GM19397 (cell line): ENCODE results near the gene VPS54.
"Not testable (repeated sequence)": the region's sequence is repeated elsewhere in the genome, so short reads cannot be mapped to it uniquely, and the experiment has no call there.

Experiments
- ATAC-seq: cut with Tn5 transposase; IDR thresholded peaks from one replicate; pipeline ENCODE4 v1.9.1; 2021; ENCODE audit warnings: mild to moderate bottlenecking, moderate library complexity; ENCODE audit not compliant: unreplicated experiment

Gene VPS54

DNA sequence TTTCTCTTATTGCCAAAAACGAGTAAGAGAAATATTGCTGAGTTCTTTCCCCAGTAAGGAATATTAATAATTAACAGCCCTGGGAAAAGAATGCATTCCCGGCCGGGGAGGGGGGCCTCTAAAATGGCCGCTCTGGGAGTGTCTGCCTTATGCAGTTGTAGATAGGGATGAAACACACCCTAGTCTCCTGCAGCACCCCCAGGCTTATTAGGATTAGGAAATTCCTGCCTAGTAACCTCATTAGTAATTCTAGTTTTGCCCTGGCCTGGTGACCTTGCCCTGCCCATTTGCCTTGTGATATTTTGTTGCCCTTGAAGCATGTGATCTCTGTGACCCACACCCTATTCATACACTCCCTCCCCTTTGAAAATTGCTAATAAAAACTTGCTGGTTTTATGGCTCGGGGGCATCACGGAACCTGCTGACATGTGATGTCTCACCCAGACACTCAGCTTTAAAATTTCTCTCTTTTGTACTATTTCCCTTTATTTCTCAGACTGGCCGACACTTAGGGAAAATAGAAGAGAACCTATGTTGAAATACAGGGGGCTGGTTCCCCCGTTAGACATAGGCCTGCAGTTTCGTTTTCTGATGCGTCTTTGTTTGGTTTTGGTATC lies 22.5 kb downstream of the VPS54 start:
- ATAC-seq = not testable (repeated sequence)

DNA sequence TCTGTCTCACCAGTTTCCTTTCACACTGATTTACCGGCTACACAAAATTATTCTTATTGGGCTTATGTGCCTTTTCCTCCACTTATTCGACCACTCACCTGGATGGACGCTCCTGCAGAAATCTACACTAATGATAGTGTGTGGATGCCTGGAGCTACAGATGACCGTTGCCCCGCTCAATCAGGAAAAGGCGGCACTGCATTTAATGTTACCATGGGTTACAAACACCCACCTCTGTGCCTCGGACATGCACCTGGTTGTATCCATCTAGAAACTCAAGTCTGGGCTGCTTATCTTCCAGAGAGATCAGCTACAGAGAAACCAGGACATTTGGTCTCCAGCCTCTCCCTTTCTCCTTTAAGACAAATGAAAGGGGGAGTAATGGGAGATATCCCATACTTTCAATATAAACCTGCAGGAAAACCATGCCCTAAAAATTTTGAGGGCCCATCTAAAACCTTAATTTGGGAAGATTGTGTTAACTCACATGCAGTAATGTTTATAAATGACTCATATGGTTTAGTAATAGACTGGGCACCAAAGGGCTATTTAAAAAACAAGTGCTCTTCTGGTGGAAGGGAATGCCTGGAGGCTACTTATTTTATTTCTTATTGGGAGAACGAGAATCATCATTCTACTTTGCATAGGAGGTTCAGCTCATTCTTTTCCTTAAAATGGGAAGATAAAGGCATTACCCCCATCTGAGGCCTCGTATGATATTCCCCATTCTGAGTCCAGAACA lies 24.7 kb downstream of the VPS54 start:
- not testable (repeated sequence) for ATAC-seq

DNA sequence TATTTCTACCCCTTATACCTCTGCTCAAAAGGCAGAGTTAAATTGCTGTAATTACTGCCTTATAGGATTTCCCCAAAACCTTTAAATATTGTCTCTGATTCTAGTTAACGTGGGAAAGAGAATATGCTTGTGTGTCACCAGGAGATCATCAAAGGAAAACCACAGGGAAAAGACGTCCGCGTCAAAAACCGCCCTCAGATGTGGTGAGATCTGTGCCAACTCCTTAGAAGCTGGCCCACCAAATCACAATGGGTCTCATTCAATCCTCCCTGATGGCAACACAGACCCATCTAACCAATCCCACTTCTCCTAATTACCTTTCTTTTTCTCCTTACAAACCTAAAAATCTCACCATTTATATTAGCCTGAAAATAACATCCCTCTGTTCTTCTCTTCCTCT lies 25.4 kb downstream of the VPS54 start:
- no peak for ATAC-seq

DNA sequence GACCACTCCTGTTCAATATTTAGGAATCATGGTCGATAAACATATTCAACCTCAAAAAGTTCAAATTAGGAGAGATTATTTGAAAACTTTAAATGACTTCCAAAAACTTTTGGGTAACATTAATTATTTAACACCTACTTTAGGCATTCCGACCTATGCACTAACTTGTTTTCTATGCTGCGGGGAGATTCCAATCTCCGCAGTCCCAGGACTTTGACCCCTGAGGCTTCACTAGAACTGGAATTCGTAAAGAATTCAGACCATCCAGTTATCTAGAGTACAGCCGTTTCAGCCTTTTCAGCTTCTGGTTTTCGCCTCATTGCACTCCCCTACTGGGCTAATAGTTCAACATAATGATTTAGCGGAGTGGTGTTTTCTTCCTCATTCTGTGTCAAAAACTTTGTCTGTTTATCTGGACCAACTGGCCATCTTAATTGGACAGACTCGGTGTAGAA lies 26.1 kb downstream of the VPS54 start:
- not testable (repeated sequence) for ATAC-seq

DNA sequence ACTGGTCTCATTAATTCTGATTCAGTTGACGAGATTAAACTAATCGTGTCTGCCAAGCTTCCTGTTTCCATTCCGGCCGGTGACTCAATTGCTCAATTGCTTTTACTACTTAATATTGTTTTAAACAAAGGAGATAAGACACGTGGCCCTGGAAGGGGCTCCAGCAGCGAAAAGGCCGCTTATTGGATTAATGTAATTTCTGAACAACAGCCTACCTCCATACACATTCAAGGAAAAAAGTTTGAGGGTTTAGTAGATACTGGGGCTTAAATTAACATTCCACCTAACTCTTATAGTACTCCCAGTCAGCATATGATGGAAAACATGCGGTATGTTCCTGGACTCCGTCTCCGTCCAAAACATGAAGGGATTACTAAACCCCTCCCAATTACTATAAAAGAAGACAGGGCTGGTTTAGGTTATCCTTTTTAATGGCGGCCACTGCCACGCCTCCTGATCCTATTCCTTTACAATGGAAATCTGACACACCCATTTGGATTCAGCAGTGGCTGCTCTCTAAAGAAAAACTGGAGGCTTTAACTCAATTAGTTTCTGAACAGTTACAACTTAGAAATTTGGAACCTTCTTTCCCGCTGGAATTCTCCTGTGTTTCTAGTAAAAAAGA lies 27.1 kb downstream of the VPS54 start:
- no peak for ATAC-seq

DNA sequence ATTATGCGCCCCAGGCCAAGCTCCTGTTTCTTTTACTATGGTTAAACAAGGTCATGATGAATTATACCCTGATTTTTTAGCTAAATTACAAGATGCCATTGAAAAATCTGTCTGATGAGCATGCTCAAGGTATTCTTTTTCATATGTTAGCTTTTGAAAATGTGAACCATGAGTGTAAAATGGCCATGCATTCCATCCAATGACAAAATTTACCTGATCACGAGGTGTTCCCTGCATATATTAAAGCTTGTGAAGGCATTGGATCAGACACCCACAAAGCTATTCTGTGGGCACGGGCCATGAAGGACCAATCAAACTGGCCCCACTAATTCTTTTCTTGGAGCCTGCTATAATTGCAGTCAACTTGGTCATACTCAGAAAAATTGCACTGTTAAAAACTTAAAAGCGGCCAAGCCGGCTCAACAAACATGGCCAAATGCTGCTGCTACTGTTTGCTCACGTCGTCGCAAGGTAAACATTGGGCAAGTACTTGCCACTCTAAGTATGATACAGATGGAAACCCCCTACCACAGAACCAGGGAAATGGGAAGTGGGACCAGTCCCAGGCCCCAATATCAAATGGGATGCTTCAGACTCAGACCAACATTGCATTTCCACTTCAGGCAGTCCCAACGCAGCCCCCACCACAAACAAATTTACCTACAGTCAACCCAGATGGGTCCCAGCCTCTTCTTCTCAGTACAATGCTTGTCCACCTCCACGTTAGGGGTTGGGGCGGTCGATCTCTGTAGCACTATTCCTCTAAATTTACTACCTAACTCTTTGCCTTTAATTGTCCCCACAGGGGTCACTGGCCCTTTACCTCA lies 27.8 kb downstream of the VPS54 start:
- not testable (repeated sequence) for ATAC-seq

DNA sequence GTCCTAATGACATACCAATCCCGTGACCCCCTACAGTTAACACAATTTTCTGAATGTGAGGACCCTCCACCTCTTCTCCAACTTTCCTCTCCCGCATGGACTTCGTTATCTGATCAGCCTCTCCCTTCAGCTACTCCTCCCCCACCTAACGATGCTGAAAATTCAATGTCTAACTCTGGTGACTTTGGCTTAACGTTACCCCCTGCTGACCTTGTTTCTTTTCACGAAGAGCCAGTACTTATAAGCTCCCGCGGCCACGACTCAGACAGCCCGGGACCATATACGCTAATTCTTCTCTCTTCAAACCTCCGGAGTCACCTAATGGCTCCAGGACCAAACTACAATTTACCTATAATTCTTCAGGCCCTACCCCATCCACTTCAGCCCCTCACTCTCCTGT lies 29.2 kb downstream of the VPS54 start:
- ATAC-seq = no peak

DNA sequence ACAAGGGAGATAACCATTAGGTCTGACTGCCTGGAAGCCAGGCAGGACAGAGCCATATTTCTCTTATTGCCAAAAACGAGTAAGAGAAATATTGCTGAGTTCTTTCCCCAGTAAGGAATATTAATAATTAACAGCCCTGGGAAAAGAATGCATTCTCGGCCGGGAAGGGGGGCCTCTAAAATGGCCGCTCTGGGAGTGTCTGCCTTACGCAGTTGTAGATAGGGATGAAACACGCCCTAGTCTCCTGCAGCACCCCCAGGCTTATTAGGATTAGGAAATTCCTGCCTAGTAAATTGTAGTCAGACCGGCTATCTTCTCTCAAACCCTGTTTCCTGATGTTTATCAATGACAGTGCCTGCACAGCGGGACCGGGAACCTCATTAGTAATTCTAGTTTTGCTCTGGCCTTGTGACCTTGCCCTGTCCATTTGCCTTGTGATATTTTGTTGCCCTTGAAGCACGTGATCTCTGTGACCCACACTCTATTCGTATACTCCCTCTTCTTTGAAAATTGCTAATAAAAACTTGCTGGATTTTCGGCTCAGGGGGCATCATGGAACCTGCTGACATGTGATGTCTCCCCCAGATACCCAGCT lies 30.3 kb downstream of the VPS54 start:
- ATAC-seq = not testable (repeated sequence)

DNA sequence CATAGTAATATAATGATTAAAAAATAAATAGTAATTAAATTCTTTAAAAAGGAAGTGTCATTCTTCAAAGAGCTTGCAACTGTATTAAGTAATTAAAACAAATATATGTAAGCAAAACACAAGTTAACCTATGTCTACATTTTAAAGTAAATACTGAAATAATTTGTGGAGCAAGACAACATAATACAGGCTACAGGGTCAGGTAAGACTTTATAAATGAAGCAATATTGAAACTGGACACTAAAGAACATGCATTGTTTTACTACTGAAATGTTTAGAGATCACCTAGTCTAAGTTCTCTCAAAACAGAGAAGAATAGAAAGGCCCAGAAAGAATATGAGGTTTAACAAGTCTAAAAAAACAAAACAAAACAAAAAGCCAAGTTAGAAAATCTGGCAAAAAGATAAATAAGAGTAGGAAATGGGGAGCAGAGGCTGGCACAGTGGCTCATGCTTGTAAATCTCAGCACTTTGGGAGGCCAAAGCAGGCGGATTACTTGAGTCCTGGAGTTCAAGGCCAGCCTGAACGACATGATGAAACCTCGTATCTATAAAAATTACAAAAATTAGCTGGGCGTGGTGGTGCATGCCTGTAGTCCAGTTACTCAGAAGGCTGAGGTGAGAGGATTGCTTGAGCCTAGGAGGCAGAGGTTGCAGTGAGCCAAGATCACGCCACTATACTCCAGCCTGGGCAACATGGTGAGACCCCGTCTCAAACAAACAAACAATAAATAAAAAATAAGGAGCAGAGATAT lies 34.4 kb downstream of the VPS54 start:
- no peak for ATAC-seq

DNA sequence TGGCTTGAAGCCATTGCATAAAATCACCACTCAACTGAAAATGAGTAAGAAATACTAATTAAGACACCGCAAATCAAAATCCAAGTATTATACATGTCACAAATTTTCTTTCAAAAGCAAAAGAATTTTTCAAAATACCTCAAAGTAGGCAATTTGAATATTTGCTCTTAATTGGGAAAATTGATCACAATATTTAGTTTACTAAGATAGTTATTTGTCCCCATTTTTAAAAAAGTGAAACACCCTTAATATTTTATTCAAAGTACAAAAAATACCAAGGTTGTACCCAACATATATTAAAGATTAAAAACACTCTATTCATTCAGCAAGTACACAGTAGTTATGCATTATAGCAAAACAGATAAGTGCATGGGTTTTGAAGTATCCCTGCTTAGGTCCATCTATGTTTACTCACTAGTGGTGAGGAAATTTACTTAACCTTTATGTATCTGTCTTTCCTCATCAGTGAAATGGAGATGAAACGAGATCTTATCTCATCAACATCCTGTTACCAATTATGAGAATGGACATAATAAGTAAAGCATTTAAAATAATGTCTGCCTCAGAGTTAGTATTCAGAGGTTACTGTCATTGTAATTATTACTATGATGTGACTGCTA lies 35.1 kb downstream of the VPS54 start:
- no peak for ATAC-seq

DNA sequence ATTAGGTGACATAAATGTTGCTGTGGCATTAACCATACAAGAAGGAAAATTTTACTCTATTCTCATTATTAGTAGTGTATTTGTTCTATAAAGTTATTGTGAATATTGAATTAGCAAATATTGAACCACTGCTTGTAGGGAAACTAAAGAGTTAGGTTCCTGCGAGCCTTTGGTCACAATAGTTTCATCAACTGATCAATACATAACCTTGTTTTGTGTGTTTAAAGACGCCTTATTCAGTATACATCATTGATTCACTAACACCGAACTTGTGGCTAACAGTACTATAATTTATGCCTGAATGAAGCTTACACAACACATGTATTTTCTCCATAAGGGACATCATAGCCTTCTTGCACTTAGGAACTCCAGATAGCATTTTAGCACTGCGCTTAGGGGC lies 36.9 kb downstream of the VPS54 start:
- no peak for ATAC-seq

DNA sequence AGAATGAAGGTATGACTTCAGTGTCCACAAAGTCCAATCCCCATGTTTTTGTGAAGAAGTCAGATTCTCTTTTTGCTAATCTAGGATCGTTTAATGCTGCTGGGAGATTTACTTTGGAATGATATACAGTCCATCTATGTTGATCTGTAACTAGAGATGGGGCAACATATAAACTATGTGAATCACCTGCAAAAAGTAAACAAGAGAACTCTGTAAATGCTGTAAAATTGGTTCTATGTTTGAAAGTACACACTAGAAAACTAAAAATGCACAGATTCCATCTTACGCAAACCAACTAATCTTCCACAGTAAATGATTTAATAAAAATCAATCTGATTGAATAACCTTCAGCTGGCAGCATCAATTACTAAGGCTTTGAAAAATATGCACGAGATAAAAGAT lies 37.5 kb downstream of the VPS54 start:
- no peak for ATAC-seq

DNA sequence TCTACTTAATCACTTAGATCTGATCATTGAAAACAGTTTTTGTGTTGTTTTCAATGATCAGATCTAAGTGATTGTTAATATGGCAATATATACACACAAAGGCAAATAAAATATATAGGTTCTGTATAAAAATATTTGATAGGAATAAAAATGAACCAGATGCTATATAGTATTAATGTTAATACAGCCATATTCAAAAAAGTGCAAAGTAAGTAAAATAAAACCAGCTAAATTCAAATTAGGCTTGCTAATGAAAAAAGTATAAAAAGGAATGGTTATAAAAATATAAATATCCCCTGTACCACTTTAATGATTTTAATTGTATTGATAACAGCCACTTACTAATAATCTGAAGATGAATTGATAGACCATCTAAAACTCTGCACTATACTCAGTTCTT lies 38.4 kb downstream of the VPS54 start:
- no peak for ATAC-seq

DNA sequence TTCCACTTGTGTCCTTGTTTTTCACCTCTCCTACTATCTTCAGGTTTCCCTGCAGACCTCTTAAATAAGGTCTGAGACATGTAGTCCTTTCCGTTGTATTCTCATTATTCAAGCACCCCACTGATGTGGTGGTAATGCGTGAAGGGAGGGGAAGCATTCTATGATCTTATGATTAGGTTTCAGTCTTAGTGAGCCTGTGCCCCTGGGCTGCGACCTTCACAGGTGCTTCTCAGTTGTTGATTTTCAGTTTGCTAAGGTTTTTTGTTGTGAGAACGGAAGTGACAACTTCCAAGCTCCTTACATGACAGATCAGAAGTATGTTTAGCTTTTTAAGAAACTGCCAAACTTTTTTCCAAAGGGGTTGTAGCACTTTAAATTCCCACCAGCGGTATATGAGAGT lies 41.3 kb downstream of the VPS54 start:
- ATAC-seq = peak; percentile 82

DNA sequence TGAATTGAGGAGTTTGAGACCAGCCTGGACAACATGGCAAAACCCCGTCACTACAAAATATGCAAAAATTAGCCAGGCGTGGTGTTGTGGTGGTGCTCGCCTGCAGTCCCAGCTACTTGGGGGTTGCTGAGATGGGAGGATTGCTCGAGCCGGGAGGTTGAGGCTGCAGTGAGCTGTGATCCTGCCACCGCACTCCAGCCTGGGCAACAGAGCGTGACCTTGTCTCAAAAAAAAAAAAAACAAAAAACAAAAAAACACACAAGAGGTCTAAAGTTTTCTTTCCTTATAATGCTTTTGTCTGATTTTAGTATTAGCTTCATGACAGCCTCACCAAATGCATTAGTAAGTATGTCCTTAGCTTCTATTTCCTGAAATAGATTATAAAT lies 43.1 kb downstream of the VPS54 start:
- no peak for ATAC-seq

DNA sequence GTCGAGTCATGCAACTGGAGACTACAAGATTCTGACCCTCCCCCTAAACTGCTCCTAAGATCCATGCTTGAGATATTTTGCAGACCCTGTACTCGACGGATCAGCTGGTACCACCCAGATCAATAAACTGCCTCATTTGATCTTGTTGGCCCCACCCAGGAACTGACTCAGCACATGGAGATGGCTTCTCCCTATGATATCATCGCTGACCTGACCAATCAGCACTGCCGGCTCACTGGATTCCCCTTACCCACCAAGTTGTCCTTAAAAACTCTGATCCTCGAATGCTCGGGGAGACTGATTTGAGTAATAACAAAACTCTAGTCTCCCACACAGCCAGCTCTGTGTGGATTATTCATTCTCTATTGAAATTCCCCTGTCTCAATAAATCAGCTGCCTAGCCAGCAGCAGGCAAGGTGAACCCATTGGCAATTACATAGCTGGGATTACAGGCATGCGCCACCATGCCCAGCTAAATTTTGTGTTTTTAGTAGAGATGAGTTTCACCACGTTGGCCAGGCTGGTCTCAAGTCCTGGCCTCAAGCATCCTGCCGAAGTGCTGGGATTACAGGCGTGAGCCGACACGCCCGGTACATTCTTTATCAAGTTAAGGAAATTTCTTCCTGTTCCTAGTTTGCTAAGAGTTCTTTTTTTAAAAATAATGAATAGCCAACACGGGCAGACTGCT lies 43.6 kb downstream of the VPS54 start:
- no peak for ATAC-seq

DNA sequence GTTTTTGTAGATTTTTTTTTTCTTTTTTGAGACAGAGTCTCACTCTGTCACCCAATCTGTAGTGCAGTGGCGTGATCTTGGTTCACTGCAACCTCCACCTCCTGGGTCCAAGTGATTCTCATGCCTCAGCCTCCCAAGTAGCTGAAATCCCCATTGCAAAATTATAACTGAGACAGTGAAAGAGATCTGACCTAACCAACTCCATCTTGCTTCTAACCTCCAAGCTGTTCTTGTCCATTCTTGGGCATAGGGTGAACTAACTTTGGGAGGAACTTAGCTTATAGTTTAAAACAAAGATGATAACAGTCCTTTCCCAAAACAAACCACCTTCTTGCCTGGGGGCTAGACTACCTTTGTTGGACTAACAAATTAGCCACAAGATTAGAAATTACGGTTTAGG lies 44.2 kb downstream of the VPS54 start:
- not testable (repeated sequence) for ATAC-seq

DNA sequence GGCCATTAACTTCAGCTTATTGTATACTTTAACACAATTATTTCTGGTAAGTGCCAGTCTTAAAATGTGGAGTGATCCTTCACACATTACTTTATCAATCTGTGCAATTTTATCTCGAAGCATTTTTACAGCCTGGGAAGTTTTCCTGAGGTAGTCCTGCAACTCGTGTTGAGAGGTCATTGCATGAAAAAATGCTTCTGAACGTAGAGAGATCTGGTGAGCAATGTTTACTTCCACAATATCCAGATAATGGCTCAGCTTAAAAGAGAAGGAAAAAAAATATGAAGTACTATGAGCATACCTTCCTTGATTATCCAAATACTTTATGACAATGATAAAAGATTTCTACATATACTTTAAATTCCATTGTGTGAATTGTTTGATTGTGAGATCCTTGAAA lies 57.0 kb downstream of the VPS54 start:
- ATAC-seq = no peak

DNA sequence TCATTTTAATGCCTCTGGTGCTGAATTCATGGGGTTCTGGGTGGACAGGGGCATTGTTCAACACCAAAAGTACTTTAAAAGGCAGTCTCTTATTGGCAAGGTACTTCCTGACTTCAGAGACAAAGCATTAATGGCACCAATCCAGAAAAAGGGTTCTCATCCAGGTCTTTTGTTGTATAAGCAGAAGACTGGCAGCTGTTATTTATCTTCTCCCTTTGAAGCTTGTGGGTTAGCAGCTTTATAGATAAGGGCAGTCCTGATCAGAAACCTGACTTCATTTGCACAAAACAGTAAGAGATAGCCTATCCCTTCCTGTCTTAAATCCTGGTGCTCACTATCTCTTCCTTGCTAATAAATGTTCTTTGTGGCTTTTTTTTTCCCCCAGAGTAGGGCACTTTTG lies 68.8 kb downstream of the VPS54 start:
- no peak for ATAC-seq
